SK-N-SH (cell line): Measurements from ENCODE around the gene NSF. TPM values are rescaled to one million over a fixed set of nuclear protein-coding genes. Genes with fewer than 3 reads are reported as not detected.

Experiments used
- CTCF ChIA-PET: fragments of 300-600, 350-600 bp; formaldehyde crosslinking; extraction: SDS; loops from one replicate; lab custom pipeline; 2021; lab: Yijun Ruan, JAX
- POLR2A ChIA-PET: fragments of 350-600 bp; sonication (Branson Sonifier 250); formaldehyde crosslinking; extraction: SDS; loops from one replicate; lab custom pipeline; 2020; ENCODE audit warnings: antibody characterized with exemption, inconsistent platforms; lab: Yijun Ruan, JAX
- DNase-seq: peaks from one replicate; pipeline ENCODE4 v3.0.0; 2012
- H2AFZ ChIP-seq: fragments of 200-600 bp; sonication (generic); 2 replicates; pipeline ENCODE4 v1.8.1; 2016; ENCODE audit warnings: antibody characterized with exemption, mild to moderate bottlenecking, low read depth
- H3F3A ChIP-seq: fragments of 200-600 bp; sonication (generic); replicated peaks from 2 replicates; pipeline ENCODE3; 2016; ENCODE audit warnings: antibody characterized with exemption, mild to moderate bottlenecking; ENCODE audit not compliant: insufficient read depth
- H3K27ac ChIP-seq, 2 experiments: fragments of 200-500 bp in 1 of 2; fragments of 200-600 bp in 1 of 2; sonication (Bioruptor generic) in 1 of 2; sonication (generic), shearing (Covaris generic) in 1 of 2; 2 replicates each; pipeline versions ENCODE4 v1.5.1 to v1.6.1; 2014 to 2016; ENCODE audit warnings: low read depth in 2 of 2, inconsistent platforms in 1 of 2, low read length in 1 of 2, mild to moderate bottlenecking in 1 of 2, mixed read lengths in 1 of 2
- H3K27me3 ChIP-seq: fragments of 200-600 bp; sonication (generic), shearing (Covaris generic); 2 replicates; pipeline ENCODE4 v1.6.1; 2016; ENCODE audit warnings: mixed run types; ENCODE audit not compliant: insufficient read depth
- H3K36me3 ChIP-seq, 2 experiments: fragments of 200-500 bp in 1 of 2; fragments of 200-600 bp in 1 of 2; sonication (Bioruptor generic) in 1 of 2; sonication (generic) in 1 of 2; replicated peaks in 1 of 2; 2 replicates each; pipeline versions ENCODE3 to v1.5.1; 2014 to 2016; ENCODE audit warnings: low read length in 1 of 2, mild to moderate bottlenecking in 1 of 2; ENCODE audit not compliant: insufficient read depth in 2 of 2, control insufficient read depth in 1 of 2
- H3K4me1 ChIP-seq, 2 experiments: fragments of 200-500 bp in 1 of 2; fragments of 200-600 bp in 1 of 2; sonication (Bioruptor generic) in 1 of 2; sonication (generic), shearing (Covaris generic) in 1 of 2; 2 replicates each; pipeline versions ENCODE4 v1.5.1 to v1.6.1; 2014 to 2016; ENCODE audit warnings: low read depth in 1 of 2, low read length in 1 of 2, mixed run types in 1 of 2; ENCODE audit not compliant: insufficient read depth in 2 of 2, control insufficient read depth in 1 of 2
- H3K4me2 ChIP-seq: fragments of 200-600 bp; sonication (generic), shearing (Covaris generic); 2 replicates; pipeline ENCODE4 v1.6.1; 2017; ENCODE audit warnings: mixed run types
- H3K4me3 ChIP-seq, 2 experiments: fragments of 200-500 bp in 1 of 2; fragments of 200-600 bp in 1 of 2; sonication (Bioruptor generic) in 1 of 2; sonication (generic), shearing (Covaris generic) in 1 of 2; 2 replicates each; pipeline versions ENCODE4 v1.5.1 to v1.8.1; 2014 to 2016; ENCODE audit warnings: low read depth in 2 of 2, inconsistent platforms in 1 of 2, low read length in 1 of 2, mild to moderate bottlenecking in 1 of 2, mixed read lengths in 1 of 2, moderate library complexity in 1 of 2
- H3K79me2 ChIP-seq: fragments of 200-600 bp; sonication (generic); 2 replicates; pipeline ENCODE4 v1.8.1; 2017; ENCODE audit warnings: mild to moderate bottlenecking; ENCODE audit not compliant: insufficient read depth
- H3K9ac ChIP-seq: fragments of 200-600 bp; sonication (generic); 2 replicates; pipeline ENCODE4 v1.6.1; 2017; ENCODE audit warnings: mixed run types
- H3K9me2 ChIP-seq: fragments of 200-600 bp; sonication (generic); 2 replicates; pipeline ENCODE4 v1.6.1; 2017; ENCODE audit warnings: mixed run types
- H3K9me3 ChIP-seq: fragments of 200-600 bp; sonication (generic); 2 replicates; pipeline ENCODE4 v1.6.1; 2017; ENCODE audit warnings: mixed run types, mild to moderate bottlenecking, moderate library complexity
- H4K20me1 ChIP-seq: fragments of 200-600 bp; sonication (generic); 2 replicates; pipeline ENCODE4 v1.6.1; 2017; ENCODE audit warnings: mild to moderate bottlenecking, mixed run types; ENCODE audit not compliant: insufficient read depth
- CHD2 ChIP-seq: fragments of 150-350 bp; IDR thresholded peaks from 2 replicates; pipeline ENCODE4 v1.6.1; 2018; ENCODE audit warnings: low read length; ENCODE audit not compliant: partially characterized antibody
- ELF1 ChIP-seq: IDR thresholded peaks from 2 replicates; pipeline ENCODE4 v1.4.0; 2012
- FOSL2 ChIP-seq: IDR thresholded peaks from 2 replicates; pipeline ENCODE4 v1.4.0; 2012; ENCODE audit warnings: low read depth, mild to moderate bottlenecking, moderate library complexity, borderline replicate concordance
- FOXJ3 ChIP-seq: sonication (generic); formaldehyde crosslinking; IDR thresholded peaks from 2 replicates; pipeline ENCODE4 v1.5.1; 2020; ENCODE audit warnings: mild to moderate bottlenecking, missing genetic modification reagents
- FOXM1 ChIP-seq: IDR thresholded peaks from 2 replicates; pipeline ENCODE4 v1.4.0; 2012; ENCODE audit warnings: low read depth, mild to moderate bottlenecking
- GABPA ChIP-seq: IDR thresholded peaks from 2 replicates; pipeline ENCODE4 v1.4.0; 2012; ENCODE audit warnings: low read depth, mild to moderate bottlenecking
- GATA2 ChIP-seq: sonication (generic); formaldehyde crosslinking; IDR thresholded peaks from 2 replicates; pipeline ENCODE4 v1.5.0; 2020; ENCODE audit warnings: mild to moderate bottlenecking, missing genetic modification reagents
- JUND ChIP-seq: IDR thresholded peaks from 2 replicates; pipeline ENCODE4 v1.4.0; 2012
- MAX ChIP-seq: IDR thresholded peaks from 2 replicates; pipeline ENCODE4 v1.4.0; 2012; ENCODE audit warnings: low read depth
- MEF2A ChIP-seq: IDR thresholded peaks from 2 replicates; pipeline ENCODE4 v1.4.0; 2012; ENCODE audit warnings: low read depth, borderline replicate concordance
- MXI1 ChIP-seq: IDR thresholded peaks from 2 replicates; pipeline ENCODE4 v1.6.1; 2012; ENCODE audit warnings: mild to moderate bottlenecking, low read depth, low read length, improper control_type of control experiment
- NFIC ChIP-seq: IDR thresholded peaks from 2 replicates; pipeline ENCODE4 v1.4.0; 2012; ENCODE audit warnings: borderline replicate concordance
- NRF1 ChIP-seq: IDR thresholded peaks from 2 replicates; pipeline ENCODE4 v1.6.1; 2012; ENCODE audit warnings: low read depth, mild to moderate bottlenecking, low read length
- PBX3 ChIP-seq: IDR thresholded peaks from 2 replicates; pipeline ENCODE4; 2012
- RAD21 ChIP-seq: IDR thresholded peaks from 2 replicates; pipeline ENCODE4 v1.6.1; 2012; ENCODE audit warnings: mild to moderate bottlenecking, low read length
- RCOR1 ChIP-seq: fragments of 150-350 bp; IDR thresholded peaks from 2 replicates; pipeline ENCODE4 v1.6.1; 2017; ENCODE audit warnings: antibody characterized with exemption, low read length
- REST ChIP-seq: IDR thresholded peaks from 2 replicates; pipeline ENCODE4 v1.6.1; 2012; ENCODE audit warnings: mild to moderate bottlenecking, low read depth, low read length, moderate library complexity
- RFX5 ChIP-seq: IDR thresholded peaks from 2 replicates; pipeline ENCODE4 v1.6.1; 2012; ENCODE audit warnings: mild to moderate bottlenecking, improper control_type of control experiment, low read length
- RXRA ChIP-seq: IDR thresholded peaks from 2 replicates; pipeline ENCODE4 v1.4.0; 2012; ENCODE audit warnings: low read depth, mild to moderate bottlenecking, borderline replicate concordance
- SIN3A ChIP-seq: IDR thresholded peaks from 2 replicates; pipeline ENCODE4 v1.6.1; 2012; ENCODE audit warnings: low read depth, mild to moderate bottlenecking, low read length, moderate library complexity, borderline replicate concordance
- SMC3 ChIP-seq: IDR thresholded peaks from 2 replicates; pipeline ENCODE4 v1.6.1; 2012; ENCODE audit warnings: low read depth, low read length, improper control_type of control experiment
- TCF12 ChIP-seq: IDR thresholded peaks from 2 replicates; pipeline ENCODE4 v1.4.0; 2012
- USF1 ChIP-seq: IDR thresholded peaks from 2 replicates; pipeline ENCODE4 v1.4.0; 2012; ENCODE audit warnings: low read depth, borderline replicate concordance
- USF2 ChIP-seq: fragments of 150-350 bp; IDR thresholded peaks from 2 replicates; pipeline ENCODE4 v1.6.1; 2017; ENCODE audit warnings: antibody characterized with exemption, low read length, low read depth, borderline replicate concordance
- YY1 ChIP-seq: IDR thresholded peaks from 2 replicates; pipeline ENCODE4 v1.4.0; 2012; ENCODE audit warnings: low read depth, mild to moderate bottlenecking
- polyA plus RNA-seq, 3 experiments: library from polyadenylated mRNA; depleted of rRNA; stranded (reverse); fragments of >200 nt; gene quantifications; 2 replicates each; pipeline ENCODE4 v1.2.3, GENCODE V29; 2012

The NSF gene
- polyA plus RNA-seq, 1 of the 3 experiments (the other 2 are of a cell fraction) = 31.4 TPM

- TF ChIP-seq SMC3 (no peak), RAD21 (no peak), MAX (peak; percentile 46; the same call in 1 of the 2 replicates), MXI1 (no peak), GABPA (no peak), REST (no peak), TCF12 (peak; percentile 97), ELF1 (no peak; the same call in 1 of the 2 replicates)
Measured at GRCh38 chr17:46733837-46734475, 143.5 kb downstream of the NSF start (continued).

GRCh38 chr17:46736100-46736499, 145.6 kb downstream of the NSF start:
- Histone ChIP-seq H3K79me2 (no peaks in the 10 kb centered on the region), H3K4me1 (peaks cover 24 to 41% of the 10 kb centered on the region in 2 experiments), H3K9ac (no peak overlapping the region), H3K4me2 (no peak overlapping the region), H3K9me3 (no peaks in the 10 kb centered on the region), H3K4me3 (no peak overlapping the region), H2AFZ (no peak overlapping the region), H4K20me1 (no peaks in the 10 kb centered on the region), H3K27me3 (no peaks in the 10 kb centered on the region), H3F3A (peaks cover 24% of the 10 kb centered on the region), H3K36me3 (no peaks in the 10 kb centered on the region), H3K27ac (no peak overlapping the region), H3K9me2 (no peaks in the 10 kb centered on the region)
- no peak for TF ChIP-seq NFIC
- TF ChIP-seq GATA2 (CRISPR knock-in tag) = no peak
- no peak for TF ChIP-seq RCOR1
- TF ChIP-seq RFX5 = no peak
- TF ChIP-seq FOXM1 = no peak
- no peak for TF ChIP-seq USF1
- TF ChIP-seq FOSL2 = no peak
- no peak for TF ChIP-seq JUND
- TF ChIP-seq GABPA = no peak
- TF ChIP-seq RXRA = no peak
- no peak for TF ChIP-seq PBX3
- no peak for TF ChIP-seq YY1
- TF ChIP-seq MEF2A = no peak
- TF ChIP-seq NRF1 = no peak
- no peak for TF ChIP-seq ELF1
- no peak for TF ChIP-seq FOXJ3
- no peak for TF ChIP-seq SIN3A
- TF ChIP-seq CHD2 = no peak
- no peak for TF ChIP-seq USF2
- DNase-seq = no peak
- ChIA-PET CTCF (interaction anchor here (0.9 to 1.5 kb wide), 4 partner anchors 12 to 206 kb away, joined by 3 to 8 read pairs (median 4); no protein-coding TSS in a partner anchor), POLR2A (no interaction called here)
